Measurements from ENCODE around the gene NME1.

GRCh38 chr17:51203838-51204237 lies 50.5 kb downstream of the NME1 start:
- TF ChIP-seq CTCF (IDR thresholded peaks at IDR 0.05), result no peak
- no peak for TF ChIP-seq POLR2AphosphoS5 (IDR thresholded peaks at IDR 0.05)
